Measurements from ENCODE around the gene RAB30.

The RAB30 gene

GRCh38 chr11:83071567-83072349, at the start of gene RAB30:
RAB30 (minus strand) TSS chr11:83071897; CDS start chr11:82997316, 74,581 bp downstream.
- DNase-seq, result peak; percentile 93

GRCh38 chr11:83120327-83120726, 48.6 kb upstream of the RAB30 start:
- no peak for DNase-seq

- no peak for DNase-seq
Measured at GRCh38 chr11:83119216-83119615, 47.5 kb upstream of the RAB30 start.

- no peak for DNase-seq
Measured at GRCh38 chr11:83118814-83119213, 47.1 kb upstream of the RAB30 start.

- DNase-seq, result no peak
Measured at GRCh38 chr11:83116015-83116641, 44.4 kb upstream of the RAB30 start.

- DNase-seq, result no peak
Measured at GRCh38 chr11:83115551-83115950, 43.9 kb upstream of the RAB30 start.

- no peak for DNase-seq
Measured at GRCh38 chr11:83115026-83115425, 43.3 kb upstream of the RAB30 start.

GRCh38 chr11:83112886-83113285, 41.2 kb upstream of the RAB30 start:
- DNase-seq, result no peak

- no peak for DNase-seq
Measured at GRCh38 chr11:83105168-83105567, 33.5 kb upstream of the RAB30 start.

GRCh38 chr11:83102834-83103233, 31.1 kb upstream of the RAB30 start:
- DNase-seq, result no peak

- DNase-seq, result no peak
Measured at GRCh38 chr11:83097429-83098075, 25.9 kb upstream of the RAB30 start.

- DNase-seq, result no peak
Measured at GRCh38 chr11:83093634-83094033, 21.9 kb upstream of the RAB30 start.

GRCh38 chr11:83092488-83093384, 21.0 kb upstream of the RAB30 start:
- DNase-seq, result no peak

GRCh38 chr11:83088965-83089364, 17.3 kb upstream of the RAB30 start:
- no peak for DNase-seq

GRCh38 chr11:83087035-83087434, 15.3 kb upstream of the RAB30 start:
- DNase-seq, result no peak

GRCh38 chr11:83079820-83080219, 8.1 kb upstream of the RAB30 start:
- no peak for DNase-seq

GRCh38 chr11:83078269-83078668, 6.6 kb upstream of the RAB30 start:
- no peak for DNase-seq

- no peak for DNase-seq
Measured at GRCh38 chr11:83073884-83074283, 2.2 kb upstream of the RAB30 start.

- DNase-seq, result no peak
Measured at GRCh38 chr11:83073258-83073657, 1.6 kb upstream of the RAB30 start.

- no peak for DNase-seq
Measured at GRCh38 chr11:83072350-83073242, 899 bp upstream of the RAB30 start.

GRCh38 chr11:83070731-83071566, 748 bp downstream of the RAB30 start:
- DNase-seq, result peak; percentile 49

All from activated naive CD4-positive, alpha-beta T cell treated with Interleukin-2 at 50 U/mL for 16 hours (primary cell).